Stomach (tissue), 9 donors: Measurements from ENCODE around the gene TNNI3K. TPM values are rescaled to one million over a fixed set of nuclear protein-coding genes. Genes with fewer than 3 reads are reported as not detected.

ENCODE experiments used
- DNase-seq, 2 donors: peaks; one replicate each; pipeline versions ENCODE4 v3.0.0 to v3.0.0-alpha.2; 2013 to 2019
- H3K27ac ChIP-seq, 5 donors: fragments of 200-600 bp in 4 of 5; sonication (generic) in 4 of 5; one replicate each; pipeline ENCODE4 v1.5.1; 2013 to 2019; ENCODE audit warnings: mild to moderate bottlenecking in 1 of 5, moderate library complexity in 1 of 5
- H3K27me3 ChIP-seq, 3 donors: fragments of 200-600 bp; sonication (generic); one replicate each; pipeline ENCODE4 v1.5.1; 2017 to 2019; ENCODE audit warnings: mixed run types in 1 of 3
- H3K36me3 ChIP-seq, 4 donors: fragments of 200-600 bp; sonication (generic); 1 replicate in 3 of 4; 2 replicates in 1 of 4; pipeline ENCODE4 v1.5.1; 2016 to 2019
- H3K4me1 ChIP-seq, 4 donors: fragments of 200-600 bp; sonication (generic); one replicate each; pipeline ENCODE4 v1.5.1; 2016 to 2019
- H3K4me3 ChIP-seq, 4 donors: fragments of 200-600 bp; sonication (generic) in 3 of 4; one replicate each; pipeline ENCODE4 v1.5.1; 2016 to 2019; ENCODE audit warnings: mild to moderate bottlenecking in 1 of 4
- H3K9me3 ChIP-seq, 4 donors: fragments of 200-600 bp; sonication (generic); one replicate each; pipeline ENCODE4 v1.5.1; 2016 to 2019
- CTCF ChIP-seq, 7 experiments: fragments of 450-650 bp in 4 of 7; fragments of 200-600 bp in 3 of 7; sonication (generic) in 3 of 7; IDR thresholded peaks; one replicate each; pipeline ENCODE4 v1.5.1; 2016 to 2019; ENCODE audit warnings: antibody characterized with exemption in 7 of 7, control low read depth in 2 of 7, mild to moderate bottlenecking in 1 of 7
- EP300 ChIP-seq: sonication (generic); formaldehyde crosslinking; IDR thresholded peaks from one replicate; pipeline ENCODE4 v1.6.1; 2017; ENCODE audit warnings: antibody characterized with exemption
- POLR2A ChIP-seq, 4 donors: fragments of 450-650 bp; IDR thresholded peaks; one replicate each; pipeline ENCODE4 v1.6.1; 2016; ENCODE audit warnings: antibody characterized with exemption in 4 of 4, control low read depth in 2 of 4, mild to moderate bottlenecking in 1 of 4, moderate library complexity in 1 of 4
- POLR2AphosphoS5 ChIP-seq, 3 donors: sonication (generic); formaldehyde crosslinking; IDR thresholded peaks; one replicate each; pipeline ENCODE4 v1.6.1; 2016; ENCODE audit warnings: antibody characterized with exemption in 3 of 3
- WGBS, 5 donors: extraction: QIAGEN DNeasy Blood & Tissue Kit in 3 of 5; methylation state at CpG; one replicate each; pipeline versions ENCODE4 v1.1.5 to v1.1.7; 2013 to 2018; 5-methylcytosine and 5-hydroxymethylcytosine counted together
- intact Hi-C: fragments of 100-400 bp; cut with DNase I; formaldehyde crosslinking; loops from one replicate; pipeline ENCODE4 v1.15.1; 2023; ENCODE audit warnings: low total_unique reads
- polyA plus RNA-seq, 3 donors: library from polyadenylated mRNA; stranded (reverse); fragments of 200-250 nt; gene quantifications; one replicate each; pipeline ENCODE4 v1.2.3, GENCODE V29; 2013
- total RNA-seq, 5 donors: library from RNA; depleted of rRNA; stranded (reverse); fragments of >200 nt; gene quantifications; one replicate each; pipeline versions ENCODE4 v1.1.0 to v1.2.3, GENCODE V29; 2014 to 2016
- donor health status: healthy with polysubstance abuse.
- donor health status: Bipolar disorder and iron deficiency.
- donor health status: healthy.

The TNNI3K gene
- total and polyA plus RNA-seq, 8 donors: 0.25 to 7.0 (median 1.7) TPM; not detected in 4

- peak in 1 of 2 donors; percentile 17 for DNase-seq
- peak overlapping the region in 1 of 5 donors; percentile 24 for H3K27ac ChIP-seq
- 48 to 68% (median 57%) methylated on average over 7 of the region's 7 CpGs for WGBS, 5 donors
Measured at GRCh38 chr1:74426208-74426937, 191.2 kb downstream of the TNNI3K start.

DNA sequence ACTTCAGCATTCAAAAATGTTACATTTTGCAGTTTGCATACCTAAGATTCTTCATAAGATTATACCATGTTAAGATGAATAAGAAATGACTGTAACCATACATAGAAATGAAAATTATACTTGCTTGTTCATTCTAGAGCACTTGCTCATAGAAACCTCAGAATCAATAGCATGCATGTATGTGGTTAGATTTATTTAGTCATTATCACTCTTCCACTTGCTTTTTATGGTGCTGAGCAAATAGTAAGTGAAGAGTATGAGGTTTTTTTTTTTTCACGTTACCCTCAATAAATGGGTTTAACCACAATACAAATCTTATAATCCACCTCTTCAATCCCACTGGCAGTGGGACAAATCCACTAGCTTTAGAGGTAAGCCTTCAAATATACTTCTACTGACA is 192.5 kb downstream of the TNNI3K start:
- intact Hi-C loops: no loop called here
- Histone ChIP-seq H3K36me3 (no peaks in the 10 kb centered on the region), H3K9me3 (no peaks in the 10 kb centered on the region), H3K4me3 (no peak overlapping the region), H3K4me1 (peaks cover 0 to 4% (median 0%) of the 10 kb centered on the region in 4 donors), H3K27ac (no peak overlapping the region), H3K27me3 (no peaks in the 10 kb centered on the region)
- no peak for TF ChIP-seq CTCF (IDR thresholded peaks at IDR 0.05)
- no peak for TF ChIP-seq POLR2A (IDR thresholded peaks at IDR 0.05)
- TF ChIP-seq POLR2AphosphoS5 (IDR thresholded peaks at IDR 0.05): no peak
- TF ChIP-seq EP300: no peak
- no peak for DNase-seq
- 33 to 49% (median 41%) methylated on average over 1 of the region's 1 CpG for WGBS, 5 donors

More at GRCh38 chr1:74426208-74426937, 191.2 kb downstream of the TNNI3K start:
- Histone ChIP-seq H3K9me3 (no peaks in the 10 kb centered on the region), H3K27me3 (no peaks in the 10 kb centered on the region), H3K4me3 (no peak overlapping the region), H3K4me1 (peaks cover 0 to 4% (median 0%) of the 10 kb centered on the region in 4 donors), H3K36me3 (no peaks in the 10 kb centered on the region)
- no peak for TF ChIP-seq EP300
- TF ChIP-seq POLR2A (IDR thresholded peaks at IDR 0.05): no peak
- no peak for TF ChIP-seq POLR2AphosphoS5 (IDR thresholded peaks at IDR 0.05)
- TF ChIP-seq CTCF (IDR thresholded peaks at IDR 0.05): no peak
- intact Hi-C loops: no loop called here

DNA sequence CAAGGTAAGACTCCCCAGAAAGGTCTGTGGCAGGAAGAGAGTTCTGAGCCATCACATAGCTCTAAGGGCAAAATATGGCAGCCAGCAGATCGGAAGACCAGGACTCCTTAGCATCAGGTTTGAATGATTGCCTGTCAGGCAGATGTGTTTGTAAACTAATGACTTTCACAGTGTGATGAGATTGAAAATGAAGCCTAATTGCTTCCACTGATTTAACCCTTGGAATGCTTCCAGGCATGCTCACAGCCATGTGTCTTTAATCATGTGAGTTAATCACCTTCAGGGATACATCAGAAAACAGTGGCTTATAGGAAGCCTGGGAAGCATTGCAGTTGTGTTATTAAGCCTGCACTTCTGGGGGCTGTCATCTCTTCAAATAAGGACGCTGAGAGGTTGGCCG is 194.4 kb downstream of the TNNI3K start:
- WGBS, 5 donors: 63 to 82% (median 81%) methylated on average over 3 of the region's 3 CpGs
- TF ChIP-seq EP300 (no peak), POLR2A (IDR thresholded peaks at IDR 0.05) (no peak), CTCF (IDR thresholded peaks at IDR 0.05) (no peak), POLR2AphosphoS5 (IDR thresholded peaks at IDR 0.05) (no peak)
- intact Hi-C loops: no loop called here
- no peak overlapping the region for H3K27ac ChIP-seq
- no peak overlapping the region for H3K4me3 ChIP-seq
- no peaks in the 10 kb centered on the region for H3K36me3 ChIP-seq
- H3K27me3 ChIP-seq: no peaks in the 10 kb centered on the region
- no peaks in the 10 kb centered on the region for H3K9me3 ChIP-seq
- peak in 1 of 2 donors; percentile 16 for DNase-seq
- H3K4me1 ChIP-seq: peaks cover 0 to 4% (median 0%) of the 10 kb centered on the region in 4 donors

GRCh38 chr1:74430342-74430934 is 195.3 kb downstream of the TNNI3K start:
- Histone ChIP-seq H3K4me3 (no peak overlapping the region), H3K27me3 (no peaks in the 10 kb centered on the region), H3K9me3 (no peaks in the 10 kb centered on the region), H3K4me1 (peaks cover 0 to 4% (median 0%) of the 10 kb centered on the region in 4 donors), H3K27ac (no peak overlapping the region), H3K36me3 (no peaks in the 10 kb centered on the region)
- intact Hi-C loops: no loop called here
- no peak for DNase-seq
- 33 to 47% (median 46%) methylated on average over 4 of the region's 4 CpGs for WGBS, 5 donors
- TF ChIP-seq EP300: no peak
- no peak for TF ChIP-seq POLR2AphosphoS5 (IDR thresholded peaks at IDR 0.05)
- no peak for TF ChIP-seq POLR2A (IDR thresholded peaks at IDR 0.05)
- TF ChIP-seq CTCF (IDR thresholded peaks at IDR 0.05): no peak
